ENCODE data around the gene GHR.

- TF ChIP-seq TCF12 (IDR thresholded peaks at IDR 0.05; ENCODE audit: low read depth) (no peak), EP300 (IDR thresholded peaks at IDR 0.05; ENCODE audit: borderline replicate concordance) (no peak), MAX (IDR thresholded peaks at IDR 0.05) (no peak), ZBTB7A (IDR thresholded peaks at IDR 0.05; ENCODE audit: low read depth) (no peak), REST (IDR thresholded peaks at IDR 0.05; ENCODE audit: low read depth) (no peak), CREB1 (IDR thresholded peaks at IDR 0.05; ENCODE audit: low read depth) (no peak), TAF1 (IDR thresholded peaks at IDR 0.05; ENCODE audit: low read depth) (no peak), USF1 (IDR thresholded peaks at IDR 0.05) (no peak), RAD21 (IDR thresholded peaks at IDR 0.05; ENCODE audit: low read depth) (no peak)
Measured at GRCh38 chr5:42518595-42519221, 95.5 kb downstream of the GHR start.
